PC-9 (cell line): ENCODE data around the gene ESPN. TPM values are rescaled to one million over a fixed set of nuclear protein-coding genes. Genes with fewer than 3 reads are reported as not detected.
"Not testable (repeated sequence)": the region's sequence is repeated elsewhere in the genome, so short reads cannot be mapped to it uniquely, and the experiment has no call there.

Source experiments
- BruUV-seq: library from RNA; stranded (reverse); fragments of 400-500 nt; replicated peaks from 2 replicates; lab custom pipeline; 2021; lab: Mats Ljungman, UMichigan
- CTCF ChIA-PET: fragments of 300-600 bp; sonication (Branson Sonifier 250); formaldehyde crosslinking; loops from one replicate; lab custom pipeline; 2022; ENCODE audit warnings: antibody characterized with exemption; lab: Charles Lee
- POLR2A ChIA-PET: fragments of 300-600 bp; sonication (Branson Sonifier 250); formaldehyde crosslinking; loops from one replicate; lab custom pipeline; 2022; ENCODE audit warnings: antibody characterized with exemption; ENCODE audit not compliant: unreplicated experiment; lab: Charles Lee
- DNase-seq, 2 experiments: peaks; one replicate each; pipeline versions ENCODE4 v3.0.0 to v3.0.0-alpha.2; 2015 to 2022; ENCODE audit warnings: mixed read lengths in 1 of 2
- H2AFZ ChIP-seq: fragments of 200-600 bp; sonication (generic); 2 replicates; pipeline ENCODE4 v1.8.1; 2017; ENCODE audit warnings: antibody characterized with exemption
- H3F3A ChIP-seq: fragments of 200-600 bp; sonication (generic); 2 replicates; pipeline ENCODE4 v1.8.1; 2017; ENCODE audit warnings: antibody characterized with exemption, mild to moderate bottlenecking, low read depth; ENCODE audit not compliant: insufficient read depth
- H3K27ac ChIP-seq: fragments of 200-600 bp; sonication (generic); 2 replicates; pipeline ENCODE4 v1.6.1; 2016; ENCODE audit warnings: mixed run types
- H3K27me3 ChIP-seq: fragments of 200-600 bp; sonication (generic); 2 replicates; pipeline ENCODE4 v1.6.1; 2016; ENCODE audit warnings: low read depth, mixed run types; ENCODE audit not compliant: insufficient read depth
- H3K36me3 ChIP-seq: fragments of 200-600 bp; sonication (generic); 2 replicates; pipeline ENCODE4 v1.6.1; 2016; ENCODE audit warnings: low read depth, mixed run types
- H3K4me1 ChIP-seq: fragments of 200-600 bp; sonication (generic); replicated peaks from 2 replicates; pipeline ENCODE4 v1.6.1; 2016; ENCODE audit warnings: mixed run types; ENCODE audit not compliant: insufficient read depth
- H3K4me2 ChIP-seq: fragments of 200-600 bp; sonication (generic); 2 replicates; pipeline ENCODE4 v1.6.1; 2017; ENCODE audit warnings: mixed run types
- H3K4me3 ChIP-seq: fragments of 200-600 bp; sonication (generic); 2 replicates; pipeline ENCODE4 v1.6.1; 2016; ENCODE audit warnings: mixed run types
- H3K79me2 ChIP-seq: fragments of 200-600 bp; sonication (generic); 2 replicates; pipeline ENCODE4 v1.6.1; 2017; ENCODE audit warnings: low read depth, mixed run types
- H3K9me2 ChIP-seq: fragments of 200-600 bp; sonication (generic); 2 replicates; pipeline ENCODE4 v1.8.1; 2017; ENCODE audit warnings: mild to moderate bottlenecking; ENCODE audit not compliant: insufficient read depth
- H3K9me3 ChIP-seq: fragments of 200-600 bp; sonication (generic); 2 replicates; pipeline ENCODE4 v1.8.1; 2016; ENCODE audit warnings: low read depth; ENCODE audit not compliant: insufficient read depth
- H4K20me1 ChIP-seq: fragments of 200-600 bp; sonication (generic); 2 replicates; pipeline ENCODE4 v1.8.1; 2017; ENCODE audit not compliant: insufficient read depth
- EZH2 ChIP-seq: fragments of 200-600 bp; sonication (generic); IDR thresholded peaks from 2 replicates; pipeline ENCODE4 v1.8.0; 2017; ENCODE audit warnings: antibody characterized with exemption, low read depth
- intact Hi-C: fragments of 100-400 bp; cut with micrococcal nuclease; formaldehyde crosslinking; loops from one replicate; pipeline ENCODE4 v1.10.0; 2022; ENCODE audit not compliant: unreplicated experiment
- total RNA-seq: library from RNA; stranded (reverse); gene quantifications from 2 replicates; pipeline ENCODE4 v1.2.3, GENCODE V29; 2021
- TF ChIP-seq, protein P1 (sequence below): fragments of 200-600 bp; sonication (generic); conservative IDR thresholded peaks from 2 replicates; pipeline ENCODE4 v1.6.1; 2017; ENCODE audit warnings: mixed run types, antibody characterized with exemption, mild to moderate bottlenecking, moderate library complexity

ESPN gene
- total RNA-seq, 1 experiment from 2014 or later, result 18.6 TPM

DNA sequence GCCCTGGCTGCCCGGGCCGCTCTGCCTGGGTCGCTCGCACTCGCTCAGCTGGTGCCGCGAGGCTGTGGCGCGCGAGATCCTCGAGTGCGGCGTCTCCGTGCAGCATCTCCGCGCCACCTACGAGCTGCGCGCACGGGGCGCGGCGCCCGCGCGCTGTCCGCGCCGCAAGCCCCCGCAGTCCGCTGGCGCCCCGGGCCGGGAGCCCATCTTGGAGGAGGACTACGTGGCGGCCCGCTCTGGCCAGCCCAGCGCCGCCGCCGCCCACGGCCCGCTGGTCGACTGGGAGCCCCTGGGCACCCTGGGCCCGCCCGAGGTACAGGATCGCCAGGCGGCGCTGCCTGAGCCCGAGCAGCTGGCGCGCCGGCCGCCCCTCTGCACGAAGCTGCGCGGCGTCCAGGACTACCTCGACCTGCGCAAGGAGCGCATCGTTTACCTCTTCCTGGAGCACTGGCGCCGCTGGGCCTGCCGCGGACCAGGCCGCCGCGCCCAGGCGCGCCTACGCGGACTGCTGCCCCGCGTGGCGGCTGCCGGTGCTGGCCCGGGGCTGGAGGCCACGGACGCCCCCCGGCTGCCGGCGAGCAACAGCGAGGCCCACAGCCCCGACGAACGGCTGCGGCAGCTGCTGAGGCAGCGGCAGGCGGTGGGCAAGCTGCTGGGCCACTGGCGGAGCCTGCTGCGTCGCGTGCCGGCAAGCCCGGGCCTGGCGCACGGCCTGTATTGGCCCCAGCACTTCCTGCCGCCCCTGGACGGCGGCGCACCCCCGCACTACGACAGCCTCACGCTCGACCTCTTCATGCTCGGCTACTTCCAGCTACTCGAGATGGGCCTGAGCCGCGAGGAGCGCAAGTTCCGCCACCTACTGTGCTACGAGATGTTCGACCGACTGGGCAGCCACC lies 30.5 kb downstream of the ESPN start:
- no peaks in the 10 kb centered on the region for H3K79me2 ChIP-seq
- H3K27ac ChIP-seq, result no peak overlapping the region
- no peaks in the 10 kb centered on the region for H3F3A ChIP-seq
- POLR2A ChIA-PET, result no interaction called here
- H2AFZ ChIP-seq, result no peak overlapping the region
- no peaks in the 10 kb centered on the region for H4K20me1 ChIP-seq
- no peaks in the 10 kb centered on the region for H3K36me3 ChIP-seq
- no peaks in the 10 kb centered on the region for H3K27me3 ChIP-seq
- no peak overlapping the region for H3K4me2 ChIP-seq
- CTCF ChIA-PET, result no interaction called here
- H3K9me2 ChIP-seq, result no peaks in the 10 kb centered on the region
- no peaks in the 10 kb centered on the region for H3K4me1 ChIP-seq
- no TSS peak for BruUV-seq
- intact Hi-C loops, result no loop called here
- H3K9me3 ChIP-seq, result no peaks in the 10 kb centered on the region
- TF ChIP-seq EZH2, result no peak
- TF ChIP-seq, protein P1, sequence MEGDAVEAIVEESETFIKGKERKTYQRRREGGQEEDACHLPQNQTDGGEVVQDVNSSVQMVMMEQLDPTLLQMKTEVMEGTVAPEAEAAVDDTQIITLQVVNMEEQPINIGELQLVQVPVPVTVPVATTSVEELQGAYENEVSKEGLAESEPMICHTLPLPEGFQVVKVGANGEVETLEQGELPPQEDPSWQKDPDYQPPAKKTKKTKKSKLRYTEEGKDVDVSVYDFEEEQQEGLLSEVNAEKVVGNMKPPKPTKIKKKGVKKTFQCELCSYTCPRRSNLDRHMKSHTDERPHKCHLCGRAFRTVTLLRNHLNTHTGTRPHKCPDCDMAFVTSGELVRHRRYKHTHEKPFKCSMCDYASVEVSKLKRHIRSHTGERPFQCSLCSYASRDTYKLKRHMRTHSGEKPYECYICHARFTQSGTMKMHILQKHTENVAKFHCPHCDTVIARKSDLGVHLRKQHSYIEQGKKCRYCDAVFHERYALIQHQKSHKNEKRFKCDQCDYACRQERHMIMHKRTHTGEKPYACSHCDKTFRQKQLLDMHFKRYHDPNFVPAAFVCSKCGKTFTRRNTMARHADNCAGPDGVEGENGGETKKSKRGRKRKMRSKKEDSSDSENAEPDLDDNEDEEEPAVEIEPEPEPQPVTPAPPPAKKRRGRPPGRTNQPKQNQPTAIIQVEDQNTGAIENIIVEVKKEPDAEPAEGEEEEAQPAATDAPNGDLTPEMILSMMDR, result no peak
- no peak for DNase-seq
- H3K4me3 ChIP-seq, result no peak overlapping the region

DNA sequence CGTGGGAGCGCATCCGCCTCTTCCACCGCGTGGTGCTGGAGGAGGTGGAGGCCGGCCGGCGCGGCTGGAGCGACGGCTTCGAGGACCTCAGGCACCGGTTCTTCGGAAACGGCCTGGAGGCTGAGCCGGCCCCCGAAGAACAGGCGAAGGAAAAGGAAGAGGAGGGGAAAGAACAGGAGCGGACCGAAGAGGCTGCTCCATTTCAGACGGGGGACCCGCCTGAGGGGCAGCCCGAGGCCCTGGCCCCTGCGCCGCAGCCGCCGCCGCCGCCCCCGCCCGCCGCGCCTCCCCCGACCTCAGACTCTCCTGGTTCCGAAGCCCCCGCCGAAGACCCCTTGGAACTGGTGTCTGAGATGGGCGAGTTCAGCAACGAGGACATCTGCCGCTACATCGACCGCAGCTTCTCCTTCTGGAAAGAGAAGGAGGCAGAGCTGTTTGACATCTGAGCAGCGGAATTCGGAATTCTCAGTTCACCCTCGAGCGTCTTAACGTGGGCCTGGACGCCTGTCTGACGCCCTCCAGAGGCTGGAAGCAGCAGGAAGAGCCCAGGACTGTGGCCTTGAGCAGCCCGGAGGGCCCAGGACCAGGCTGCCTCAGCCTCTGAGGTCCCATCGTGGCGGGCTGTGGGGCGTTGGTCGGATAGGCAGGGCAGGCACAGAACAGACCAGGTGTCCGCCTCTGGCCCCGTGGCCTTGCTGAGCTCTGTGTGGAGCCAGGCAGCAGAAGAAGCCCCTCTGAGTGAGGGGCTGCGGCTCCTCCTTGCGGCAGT lies 31.4 kb downstream of the ESPN start:
- H3F3A ChIP-seq, H3K4me1 ChIP-seq, intact Hi-C loops, H3K27me3 ChIP-seq, H4K20me1 ChIP-seq, H3K79me2 ChIP-seq, H3K9me3 ChIP-seq, H3K4me2 ChIP-seq, BruUV-seq, H3K4me3 ChIP-seq, H3K9me2 ChIP-seq, H3K36me3 ChIP-seq, DNase-seq, H3K27ac ChIP-seq, POLR2A ChIA-PET, H2AFZ ChIP-seq: not testable (repeated sequence)
- CTCF ChIA-PET, result interaction anchor here (0.6 kb wide), 1 partner anchor 23 kb away, joined by 17 read pairs; no protein-coding TSS in a partner anchor

DNA sequence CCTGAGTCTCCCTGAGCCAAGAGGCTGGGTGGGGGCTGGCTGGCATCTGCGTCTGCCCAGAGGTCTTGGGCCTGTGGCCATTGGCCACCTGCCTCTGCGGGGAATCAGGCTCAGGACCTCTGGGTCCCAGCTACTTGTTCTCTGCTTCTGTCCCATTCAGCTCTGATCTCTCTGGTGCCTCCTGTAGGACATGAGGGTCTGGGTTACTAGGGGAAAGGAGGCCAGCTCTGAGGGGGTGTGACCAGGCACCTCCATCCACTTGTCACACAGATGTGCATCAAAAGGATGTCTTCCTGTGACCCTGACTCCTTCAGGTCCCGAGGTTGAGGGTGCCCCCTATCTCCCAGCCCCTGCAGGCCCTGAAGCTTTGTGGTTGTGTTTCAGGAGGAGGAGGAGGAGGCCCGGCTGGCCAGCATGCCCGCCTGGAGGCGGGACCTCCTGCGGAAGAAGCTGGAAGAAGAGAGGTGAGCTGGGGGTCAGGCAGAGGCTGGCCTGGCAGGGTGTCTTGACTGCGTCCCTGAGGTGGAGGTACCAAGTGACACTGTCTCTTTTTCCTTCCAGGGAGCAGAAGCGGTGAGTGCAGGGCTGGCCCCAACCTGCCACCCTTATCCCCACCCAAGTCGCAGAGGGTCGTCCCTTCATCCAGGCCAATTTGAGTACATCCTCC lies 32.4 kb downstream of the ESPN start:
- BruUV-seq, result no TSS peak
- TF ChIP-seq EZH2, result no peak
- TF ChIP-seq, protein P1, result no peak
- CTCF ChIA-PET, result interaction anchor here (0.6 kb wide), 1 partner anchor 22 kb away, joined by 17 read pairs; no protein-coding TSS in a partner anchor

More for the DNA sequence above, 32.4 kb downstream of the ESPN start:
- H2AFZ ChIP-seq, result no peak overlapping the region
- H4K20me1 ChIP-seq, result no peaks in the 10 kb centered on the region
- no peaks in the 10 kb centered on the region for H3K4me1 ChIP-seq
- no peaks in the 10 kb centered on the region for H3K36me3 ChIP-seq
- H3K4me3 ChIP-seq, result no peak overlapping the region
- no peaks in the 10 kb centered on the region for H3F3A ChIP-seq
- H3K27me3 ChIP-seq, result no peaks in the 10 kb centered on the region
- no peaks in the 10 kb centered on the region for H3K9me2 ChIP-seq
- POLR2A ChIA-PET, result no interaction called here
- no peak for DNase-seq
- no peak overlapping the region for H3K27ac ChIP-seq
- H3K79me2 ChIP-seq, result no peaks in the 10 kb centered on the region
- no peaks in the 10 kb centered on the region for H3K9me3 ChIP-seq
- intact Hi-C loops, result no loop called here
- H3K4me2 ChIP-seq, result no peak overlapping the region
